Pancreas (tissue), 10 donors: ENCODE results near the gene ESPNL. TPM values are rescaled to one million over a fixed set of nuclear protein-coding genes. Genes with fewer than 3 reads are reported as not detected.

ENCODE experiments used
- ATAC-seq, 4 donors: fragments of 200-7000 bp; cut with Tn5 transposase; one replicate each; pipeline versions ENCODE4 v1.8.0 to v1.9.1; 2020; ENCODE audit warnings: mild to moderate bottlenecking in 4 of 4, moderate library complexity in 4 of 4
- DNase-seq, 6 donors: peaks; one replicate each; pipeline ENCODE4 v3.0.0-alpha.2; 2020
- FAIRE-seq: peaks from 2 replicates; lab custom pipeline; 2012; peaks lifted over from hg19 to GRCh38; lab: Jason Lieb, UNC
- H3K27ac ChIP-seq, 4 donors: fragments of 200-600 bp; sonication (generic); 1 replicate in 3 of 4; 2 replicates in 1 of 4; pipeline versions ENCODE4 v1.5.0 to v1.8.0; 2020
- H3K27me3 ChIP-seq, 4 donors: fragments of 200-600 bp; one replicate each; pipeline ENCODE4 v1.8.0; 2021
- H3K36me3 ChIP-seq, 3 donors: fragments of 200-600 bp; sonication (generic) in 1 of 3; one replicate each; pipeline versions ENCODE4 v1.5.0 to v1.8.0; 2020 to 2021
- H3K4me1 ChIP-seq, 3 donors: fragments of 200-600 bp; one replicate each; pipeline ENCODE4 v1.8.0; 2021
- H3K4me3 ChIP-seq, 4 donors: fragments of 200-600 bp; sonication (generic) in 2 of 4; one replicate each; pipeline versions ENCODE4 v1.5.0 to v1.8.0; 2020 to 2021
- H3K9me3 ChIP-seq, 4 donors: fragments of 200-600 bp; one replicate each; pipeline ENCODE4 v1.8.0; 2021
- CTCF ChIP-seq, 4 donors: fragments of 200-600 bp; sonication (generic) in 3 of 4; IDR thresholded peaks; one replicate each; pipeline versions ENCODE4 v1.5.0 to v1.8.0; 2021; ENCODE audit warnings: antibody characterized with exemption in 4 of 4
- whole genome bisulfite sequencing, 2 donors: extraction: QIAGEN DNeasy Blood & Tissue Kit; methylation state at CpG; one replicate each; pipeline ENCODE4 v1.1.7; 2013; 5-methylcytosine and 5-hydroxymethylcytosine counted together
- intact Hi-C, 3 donors: fragments of 100-400 bp; cut with DNase I; formaldehyde crosslinking; loops; one replicate each; pipeline versions ENCODE4 v1.11.1 to v1.14.2; 2022
- polyA plus RNA-seq, 2 donors: library from polyadenylated mRNA; stranded (reverse); fragments of 200-250 nt; gene quantifications; one replicate each; pipeline ENCODE4 v1.2.3, GENCODE V29; 2013
- total RNA-seq, 6 donors: library from RNA; stranded (reverse); fragmentation: NEBNext Ultra II Directional in 4 of 6; extraction: Animal tissue kit (Norgen Biotek cat#: 25700) in 4 of 6; gene quantifications; one replicate each; pipeline versions ENCODE4 v1.2.1 to v1.2.4, GENCODE V29; 2021 to 2023
- donor health status: healthy with polysubstance abuse.
- donor health status: DM: no; HTN: no; CAD: no; lungs with moderate emphysema.
- donor health status: DM: no; HTN: no; CAD: no.
- donor health status: control.
- donor health status: control.
- donor health status: Bipolar disorder and iron deficiency.
- donor health status: DM: yes; HTN: yes; CAD: no.
- donor health status: DM: no; HTN: no; CAD: no.
- donor health status: DM: no; HTN: no; CAD: no.
- donor health status: DM: yes; HTN: yes; CAD: no.

ESPNL gene
- total and polyA plus RNA-seq, 8 donors: 0.05 to 0.72 (median 0.25) TPM; not detected in 1

GRCh38 chr2:238180554-238180953 is 80.4 kb downstream of the ESPNL start:
- intact Hi-C loops: no loop called here
- Histone ChIP-seq H3K4me1 (no peaks in the 10 kb centered on the region), H3K27me3 (no peaks in the 10 kb centered on the region), H3K4me3 (no peak overlapping the region), H3K9me3 (no peaks in the 10 kb centered on the region), H3K27ac (no peak overlapping the region), H3K36me3 (peaks cover 8 to 75% (median 41%) of the 10 kb centered on the region in 3 donors)
- FAIRE-seq (no peak), ATAC-seq (no peak), DNase-seq (no peak)
- 95 to 98% methylated on average over 5 of the region's 5 CpGs for WGBS, 2 donors
- no peak for TF ChIP-seq CTCF (IDR thresholded peaks at IDR 0.05)

DNA sequence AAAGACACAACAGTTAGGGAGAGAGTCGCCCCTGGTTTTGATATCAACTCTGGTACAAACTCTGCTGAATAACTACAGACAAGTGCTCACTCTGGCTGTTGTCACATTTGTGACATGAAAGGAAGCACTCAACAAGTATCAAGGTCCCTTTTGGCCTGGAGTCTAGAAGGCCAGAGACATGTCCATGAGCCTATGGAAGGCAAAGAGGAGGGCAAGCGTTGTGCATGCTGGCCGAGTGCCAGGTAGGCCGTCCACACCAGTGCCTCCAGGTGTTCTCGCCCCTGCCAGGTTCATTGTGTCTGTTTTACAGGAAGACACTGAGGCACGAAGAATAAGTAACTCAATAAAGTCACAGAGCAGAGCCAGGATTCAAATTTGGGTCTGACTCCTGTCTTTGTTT is 82.2 kb downstream of the ESPNL start:
- Histone ChIP-seq H3K9me3 (no peaks in the 10 kb centered on the region), H3K36me3 (peaks cover 8 to 92% (median 49%) of the 10 kb centered on the region in 3 donors), H3K4me1 (no peaks in the 10 kb centered on the region), H3K27ac (no peak overlapping the region), H3K27me3 (no peaks in the 10 kb centered on the region), H3K4me3 (no peak overlapping the region)
- WGBS, 2 donors: 71 to 74% methylated on average over 6 of the region's 6 CpGs
- ATAC-seq: no peak
- TF ChIP-seq CTCF (IDR thresholded peaks at IDR 0.05): no peak
- no peak for FAIRE-seq
- intact Hi-C loops: no loop called here
- DNase-seq: no peak

Other genes starting within 250 kb of the ESPNL start
- 10 to 100 TPM; 53.3 to 65.3 (median 60.6) TPM for gene RAMP1, start 240.7 kb upstream of the ESPNL start, total RNA-seq
- 10 to 100 TPM; 80.1 to 87.6 TPM for gene RAMP1, start 240.7 kb upstream of the ESPNL start, polyA plus RNA-seq
- gene UBE2F, start 133.3 kb upstream of the ESPNL start, total RNA-seq: 10 to 100 TPM; 39.3 to 51.7 (median 43.0) TPM
- gene UBE2F, start 133.3 kb upstream of the ESPNL start, polyA plus RNA-seq: 10 to 100 TPM; 32.4 to 32.5 TPM
- 10 to 100 TPM; 16.7 to 33.5 (median 29.0) TPM for gene SCLY, start 39.3 kb upstream of the ESPNL start, total RNA-seq
- gene SCLY, start 39.3 kb upstream of the ESPNL start, polyA plus RNA-seq: 10 to 100 TPM; 13.8 to 17.1 TPM
- gene KLHL30, start 38.3 kb downstream of the ESPNL start, total RNA-seq: under 1 TPM in 4 of 6 donors, not detected in 2; 0.03 to 0.14 (median 0.11) TPM
- under 1 TPM; 0.08 to 0.12 TPM for gene KLHL30, start 38.3 kb downstream of the ESPNL start, polyA plus RNA-seq
- under 1 TPM in 4 of 6 donors, not detected in 2; 0.14 to 0.88 (median 0.54) TPM for gene ERFE, start 58.6 kb downstream of the ESPNL start, total RNA-seq
- 1 to 10 TPM in 1 of 2 donors, under 1 TPM in 1; 0.61 to 4.9 TPM for gene ERFE, start 58.6 kb downstream of the ESPNL start, polyA plus RNA-seq
- gene ILKAP, start 103.4 kb downstream of the ESPNL start, total RNA-seq: 10 to 100 TPM; 14.0 to 25.5 (median 19.3) TPM
- 10 to 100 TPM; 62.8 to 91.6 TPM for gene ILKAP, start 103.4 kb downstream of the ESPNL start, polyA plus RNA-seq
- gene HES6, start 139.7 kb downstream of the ESPNL start, total RNA-seq: 10 to 100 TPM in 4 of 6 donors, 1 to 10 TPM in 2; 4.9 to 18.9 (median 16.0) TPM
- gene HES6, start 139.7 kb downstream of the ESPNL start, polyA plus RNA-seq: 10 to 100 TPM; 11.1 to 22.7 TPM
- 10 to 100 TPM in 2 of 6 donors, 1 to 10 TPM in 4; 7.8 to 11.7 (median 9.3) TPM for gene PER2, start 188.3 kb downstream of the ESPNL start, total RNA-seq
- gene PER2, start 188.3 kb downstream of the ESPNL start, polyA plus RNA-seq: 10 to 100 TPM in 1 of 2 donors, 1 to 10 TPM in 1; 6.9 to 12.2 TPM
- gene TRAF3IP1, start 220.2 kb downstream of the ESPNL start, total RNA-seq: 10 to 100 TPM in 1 of 6 donors, 1 to 10 TPM in 5; 4.9 to 10.3 (median 7.9) TPM
- gene TRAF3IP1, start 220.2 kb downstream of the ESPNL start, polyA plus RNA-seq: 1 to 10 TPM; 4.7 to 7.0 TPM